CMK (cell line): ENCODE results near the gene NPIPB8.
"Not testable (repeated sequence)": the region's sequence is repeated elsewhere in the genome, so short reads cannot be mapped to it uniquely, and the experiment has no call there.

Experiments
- DNase-seq: peaks from one replicate; pipeline ENCODE4 v3.0.0-alpha.2; 2010; ENCODE audit warnings: low read depth

The NPIPB8 gene

GRCh38 chr16:28637765-28638164 lies at the start of gene NPIPB8:
Gene NPIPB8 (plus strand): TSS chr16:28638065. CDS start chr16:28638361, 296 bp downstream.
- not testable (repeated sequence) for DNase-seq

DNA sequence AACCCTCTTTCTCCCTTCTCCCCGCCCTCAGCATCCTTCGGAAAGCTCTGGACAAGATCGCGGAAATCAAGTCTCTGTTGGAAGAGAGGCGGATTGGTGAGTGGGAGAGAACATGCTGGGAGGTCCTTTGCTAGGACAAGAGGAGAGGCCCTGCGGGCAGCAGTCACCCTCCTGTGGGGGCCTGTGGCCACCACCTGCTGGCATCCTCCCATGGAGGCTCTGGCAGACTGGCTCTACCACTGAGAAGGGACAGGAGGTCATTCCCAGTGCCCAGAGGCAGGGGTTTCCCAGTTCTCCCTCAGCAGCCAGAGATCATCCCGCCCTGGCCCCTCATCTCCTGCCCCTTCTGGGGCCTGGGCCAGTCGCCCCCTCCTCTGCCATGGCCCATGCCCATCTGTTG lies 48.8 kb upstream of the NPIPB8 start:
- DNase-seq, result no peak

DNA sequence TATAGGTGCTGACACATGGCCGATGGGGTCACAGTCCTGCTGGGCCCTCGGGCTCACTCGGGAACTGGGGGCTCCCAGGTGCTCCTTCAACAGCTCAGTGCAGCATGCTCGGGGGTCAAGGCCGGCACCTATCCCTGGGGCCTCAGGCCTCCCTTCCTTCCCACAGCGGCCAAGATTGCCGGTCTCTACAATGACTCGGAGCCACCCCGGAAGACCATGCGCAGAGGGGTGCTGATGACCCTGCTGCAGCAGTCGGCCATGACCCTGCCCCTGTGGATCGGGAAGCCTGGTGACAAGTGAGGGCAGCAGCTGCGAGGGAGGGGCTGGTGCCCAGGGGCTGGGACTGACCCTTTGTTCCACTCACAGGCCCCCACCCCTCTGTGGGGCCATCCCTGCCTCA lies 47.9 kb upstream of the NPIPB8 start:
- DNase-seq, result no peak

- no peak for DNase-seq
Observed at GRCh38 chr16:28590384-28591340, 47.2 kb upstream of the NPIPB8 start.

GRCh38 chr16:28591355-28591754 lies 46.5 kb upstream of the NPIPB8 start:
- no peak for DNase-seq

DNA sequence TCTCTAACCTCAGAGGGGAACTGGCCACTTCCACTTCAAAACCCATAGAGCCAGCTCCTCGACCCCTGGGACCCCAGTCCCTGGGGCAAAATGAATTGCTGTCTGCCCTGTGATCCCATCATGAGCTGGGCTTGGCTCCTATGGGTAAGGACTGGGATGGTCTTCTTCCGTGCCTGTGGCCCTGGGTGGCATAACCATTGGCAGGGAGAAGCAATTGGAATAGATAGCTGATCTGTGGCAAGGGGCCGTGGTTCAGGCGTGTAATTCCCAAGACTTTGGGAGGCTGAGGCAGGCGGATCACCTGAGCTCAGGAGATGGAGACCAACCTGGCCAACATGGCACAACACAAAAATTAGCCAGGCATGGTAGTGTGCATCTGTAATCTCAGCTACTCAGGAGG lies 45.4 kb upstream of the NPIPB8 start:
- DNase-seq, result no peak

DNA sequence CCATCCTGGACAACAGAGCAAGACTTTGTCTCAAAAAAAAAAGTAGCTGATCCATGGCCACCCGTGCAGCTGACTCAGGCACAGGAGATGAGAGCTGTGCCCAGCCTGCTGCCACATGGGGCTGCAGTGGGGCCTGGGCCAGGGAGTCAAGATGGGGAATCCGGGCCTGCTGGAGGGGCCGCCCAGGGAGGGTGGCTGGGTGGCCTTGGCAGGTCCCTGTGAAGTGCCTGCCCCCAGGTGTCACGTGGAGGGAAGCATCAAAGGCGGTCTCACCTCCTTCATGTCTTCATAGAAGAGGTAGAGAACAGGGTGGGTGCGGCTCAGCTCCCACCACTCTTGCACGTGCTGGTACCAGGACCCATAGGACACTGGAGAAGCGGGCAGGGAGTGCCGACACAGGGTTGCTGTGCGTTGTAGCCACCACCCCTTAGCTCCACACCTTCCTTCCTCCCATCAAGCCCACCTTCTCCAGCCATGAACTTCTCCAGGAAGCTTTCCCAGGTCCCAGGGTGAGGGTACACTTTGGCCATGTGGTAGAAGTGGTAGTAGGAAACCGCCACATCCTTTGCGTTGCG lies 44.8 kb upstream of the NPIPB8 start:
- no peak for DNase-seq

GRCh38 chr16:28595451-28595850 lies 42.4 kb upstream of the NPIPB8 start:
- not testable (repeated sequence) for DNase-seq

- no peak for DNase-seq
Observed at GRCh38 chr16:28596115-28596630, 41.7 kb upstream of the NPIPB8 start.

- DNase-seq, result peak; percentile 73
Observed at GRCh38 chr16:28596840-28597691, 40.8 kb upstream of the NPIPB8 start, which contains the start of gene SULT1A2. Gene SULT1A2 (minus strand): TSS chr16:28597050. CDS start chr16:28595930, 1,120 bp downstream.

- peak; percentile 79 for DNase-seq
Observed at GRCh38 chr16:28597692-28598261, 40.1 kb upstream of the NPIPB8 start.

DNA sequence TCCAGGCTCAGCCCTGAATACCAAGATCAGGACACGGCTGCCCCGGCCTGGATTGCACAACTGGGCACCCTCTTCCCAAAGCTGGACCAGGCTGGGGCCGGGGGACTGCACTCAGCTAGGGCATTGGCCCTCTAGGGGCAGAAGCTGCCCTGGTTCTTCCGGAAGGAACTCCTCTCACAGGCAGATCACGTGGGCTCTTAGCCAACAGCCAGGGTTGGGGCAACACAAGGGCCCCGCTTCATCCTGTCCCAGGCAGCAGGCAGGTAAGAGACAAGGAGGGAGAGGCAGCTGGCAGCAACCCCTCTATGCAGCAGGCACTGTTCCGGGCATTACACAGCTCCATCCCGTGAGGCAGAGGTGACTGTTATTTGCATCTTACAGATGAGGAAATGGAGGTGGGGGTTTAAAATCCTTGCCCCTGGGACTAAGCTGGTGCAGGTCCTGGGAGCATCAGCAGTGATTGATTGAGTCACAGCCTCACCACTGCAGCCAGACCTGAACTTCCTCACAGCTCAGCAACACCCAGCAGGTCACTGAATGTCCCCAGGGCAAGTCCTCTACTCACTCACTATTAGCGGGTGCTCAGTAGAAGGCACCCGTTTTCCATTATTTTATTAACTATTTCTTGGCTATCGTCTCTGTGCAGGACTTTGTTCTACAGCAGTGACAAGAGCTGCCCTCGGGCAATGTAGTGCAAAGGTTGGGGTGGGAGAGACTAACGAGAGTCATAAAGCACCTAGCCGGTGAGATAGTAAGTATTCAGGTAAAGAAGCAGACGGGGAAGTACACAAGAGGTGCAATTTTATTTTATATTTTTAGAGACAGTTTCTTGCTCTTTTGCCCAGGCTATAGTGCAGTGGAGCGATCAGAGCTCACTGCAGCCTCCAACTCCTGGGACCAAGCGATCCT lies 38.2 kb upstream of the NPIPB8 start:
- DNase-seq, result not testable (repeated sequence)

- DNase-seq, result not testable (repeated sequence)
Observed at GRCh38 chr16:28600965-28601364, 36.9 kb upstream of the NPIPB8 start.

- not testable (repeated sequence) for DNase-seq
Observed at GRCh38 chr16:28601589-28601988, 36.3 kb upstream of the NPIPB8 start.

DNA sequence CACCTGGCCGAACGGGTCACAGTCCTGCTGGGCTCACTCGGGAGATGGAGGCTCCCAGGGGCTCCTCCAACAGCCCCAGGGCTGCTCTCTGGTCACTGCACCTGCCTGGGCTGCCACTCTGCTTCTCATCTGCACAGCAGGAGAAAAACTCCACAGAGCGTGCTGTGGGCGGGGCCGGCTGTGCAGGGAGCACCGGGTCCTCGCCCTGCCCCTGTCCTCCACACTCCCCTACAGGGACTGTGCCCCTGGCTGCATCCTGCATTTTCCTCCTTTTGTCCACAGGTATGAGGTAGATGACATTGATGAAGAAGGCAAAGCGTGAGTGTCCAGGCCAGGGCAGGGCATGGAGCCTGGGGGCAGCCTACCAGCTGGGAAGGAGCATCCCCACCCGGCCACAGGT lies 35.8 kb upstream of the NPIPB8 start:
- not testable (repeated sequence) for DNase-seq

DNA sequence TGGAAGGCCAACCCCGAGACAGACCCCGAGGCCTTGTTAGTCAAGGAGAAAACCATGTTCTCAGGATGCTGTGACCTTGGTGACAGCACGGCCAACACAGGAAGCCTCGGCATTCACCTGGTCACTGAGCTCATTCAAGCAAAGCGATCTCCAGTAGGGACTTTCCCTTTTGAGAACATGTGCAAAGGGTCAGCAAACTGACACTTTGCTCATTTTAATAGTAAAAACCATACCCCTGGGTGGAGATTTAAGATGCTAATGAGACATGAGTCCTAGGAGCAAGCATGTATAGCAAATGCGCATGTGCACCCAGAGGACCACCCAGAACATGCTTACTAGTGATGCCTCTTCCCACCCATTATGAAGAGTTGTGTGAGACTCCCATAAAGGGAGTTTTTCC lies 35.3 kb upstream of the NPIPB8 start:
- no peak for DNase-seq

DNA sequence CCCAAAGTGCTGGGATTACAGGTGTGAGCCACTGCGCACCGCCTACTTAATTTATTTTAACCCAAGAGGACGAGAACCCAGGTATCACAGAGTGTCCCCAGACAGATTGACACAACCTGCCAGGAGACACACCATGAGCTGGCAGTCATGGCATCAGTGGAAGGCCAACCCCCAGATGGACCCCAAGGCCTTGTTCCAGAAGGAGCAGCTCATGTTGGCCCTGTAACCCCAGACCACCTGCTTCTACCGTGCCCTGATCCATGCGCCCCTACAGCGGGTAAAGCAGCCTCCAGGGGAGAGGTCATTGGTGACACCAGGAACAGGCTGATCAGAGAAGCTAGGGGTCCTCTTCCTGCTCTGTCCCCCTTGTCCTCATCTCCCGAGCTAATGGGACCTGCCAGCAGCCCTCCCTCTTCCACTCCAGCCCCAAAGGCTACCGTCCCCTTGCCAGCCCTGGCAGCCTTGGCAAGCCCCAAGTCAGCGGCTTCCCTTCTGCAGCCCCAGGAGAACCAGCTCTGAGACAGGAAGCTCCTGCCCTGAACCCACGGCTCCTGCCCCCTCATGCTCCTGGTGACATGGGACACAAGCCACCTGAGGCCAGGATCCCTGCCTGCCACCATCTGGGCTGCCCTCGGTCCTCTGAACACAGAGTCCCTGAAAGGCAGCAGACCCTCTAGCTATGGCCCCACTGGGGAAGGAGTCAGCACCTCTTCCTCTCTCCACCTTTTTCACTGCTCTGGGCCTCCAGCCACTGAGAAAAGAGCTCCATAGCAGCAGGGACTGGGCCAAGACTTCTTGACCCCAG lies 34.3 kb upstream of the NPIPB8 start:
- no peak for DNase-seq

GRCh38 chr16:28604186-28604565 lies 33.7 kb upstream of the NPIPB8 start:
- no peak for DNase-seq

DNA sequence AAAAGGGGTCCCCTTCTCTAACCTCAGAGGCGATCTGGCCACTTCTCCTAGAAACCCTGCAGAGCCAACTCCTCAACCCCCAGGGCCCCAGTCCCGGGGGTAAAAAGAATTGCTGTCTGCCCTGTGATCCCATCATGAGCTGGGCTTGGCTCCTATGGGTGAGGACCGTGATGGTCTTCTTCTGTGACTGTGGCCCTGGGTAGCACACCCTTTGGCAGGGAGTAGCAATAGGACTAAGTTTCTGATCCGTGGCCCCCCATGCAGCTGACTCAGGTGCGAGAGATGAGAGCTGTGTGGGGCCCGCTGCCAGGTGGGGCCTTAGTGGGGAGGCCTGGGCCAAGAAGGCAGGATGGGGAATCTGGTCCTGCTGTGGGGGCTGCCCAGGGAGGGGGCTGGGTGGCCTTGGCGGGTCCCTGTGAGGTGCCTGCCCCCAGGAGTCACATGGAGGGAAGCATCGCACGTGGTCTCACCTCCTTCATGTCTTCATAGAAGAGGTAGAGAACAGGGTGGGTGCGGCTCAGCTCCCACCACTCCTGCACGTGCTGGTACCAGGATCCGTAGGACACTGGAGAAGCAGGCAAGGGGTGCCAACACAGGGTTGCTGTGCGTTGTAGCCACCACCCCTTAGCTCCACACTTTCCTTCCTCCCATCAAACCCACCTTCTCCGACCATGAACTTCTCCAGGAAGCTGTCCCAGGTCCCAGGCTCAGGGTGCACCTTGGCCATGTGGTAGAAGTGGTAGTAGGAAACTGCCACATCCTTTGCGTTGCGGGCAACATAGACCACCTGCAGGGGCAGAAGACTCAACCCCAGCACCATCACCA lies 31.4 kb upstream of the NPIPB8 start:
- no peak for DNase-seq
